GM12892 (cell line): ENCODE results near the gene GPR89B.
"Not testable (repeated sequence)": the region's sequence is repeated elsewhere in the genome, so short reads cannot be mapped to it uniquely, and the experiment has no call there.

Source experiments
- POLR2A ChIP-seq: IDR thresholded peaks from 2 replicates; pipeline ENCODE4 v1.6.1; 2011; ENCODE audit warnings: low read depth, low read length, control low read depth
- POLR2AphosphoS5 ChIP-seq: IDR thresholded peaks from 2 replicates; pipeline ENCODE4 v1.6.1; 2011; ENCODE audit warnings: low read depth, low read length, control low read depth
- TAF1 ChIP-seq: IDR thresholded peaks from 2 replicates; pipeline ENCODE4 v1.6.1; 2011; ENCODE audit warnings: low read depth, mild to moderate bottlenecking, control low read depth, low read length, borderline replicate concordance

DNA sequence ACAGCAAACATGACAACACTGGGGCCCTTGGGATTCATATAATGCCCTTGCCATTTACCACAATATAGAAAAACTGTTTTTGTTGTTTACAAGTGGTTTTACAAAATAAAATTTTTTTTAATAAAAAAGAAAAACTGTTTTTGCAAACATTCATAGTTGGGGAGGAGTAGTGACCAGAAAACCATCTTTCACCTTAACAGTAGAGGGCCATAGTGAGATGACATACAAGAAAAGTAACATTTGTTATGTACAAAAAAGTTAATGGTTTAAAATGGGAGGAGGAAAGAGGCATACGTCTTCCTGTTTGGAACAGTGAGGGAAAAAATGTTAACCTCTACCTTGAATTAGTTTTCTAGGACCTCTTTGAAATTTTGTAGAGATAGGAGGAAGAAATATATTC is 30.7 kb downstream of the GPR89B start:
- TF ChIP-seq POLR2A, POLR2AphosphoS5, TAF1: not testable (repeated sequence)
